HCT116 (cell line): ENCODE measurements around the gene SEBOX. TPM values are rescaled to one million over a fixed set of nuclear protein-coding genes. Genes with fewer than 3 reads are reported as not detected.

Experiments
- ATAC-seq: fragments of 200-7000 bp; cut with Tn5 transposase; 2 replicates; pipeline ENCODE4 v1.9.1; 2020; ENCODE audit warnings: mild to moderate bottlenecking, moderate library complexity
- BruUV-seq: library from RNA; stranded (reverse); fragments of 400-500 nt; replicated peaks from 2 replicates; lab custom pipeline; 2021; lab: Mats Ljungman, UMichigan
- CTCF ChIA-PET: fragments of 300-600 bp; sonication (Branson Sonifier 250); formaldehyde crosslinking; loops from one replicate; lab custom pipeline; 2021; ENCODE audit warnings: antibody characterized with exemption; lab: Charles Lee
- POLR2A ChIA-PET: fragments of 300-600, 350-600 bp; sonication (Branson Sonifier 250); formaldehyde crosslinking; loops from one replicate; lab custom pipeline; 2021; ENCODE audit warnings: antibody characterized with exemption; lab: Charles Lee
- RAD21 ChIA-PET, 2 experiments: fragments of 300-600 bp; sonication (Branson Sonifier 250); formaldehyde crosslinking; loops; one replicate each; lab custom pipeline; 2023; ENCODE audit warnings: low total read pairs in 2 of 2; ENCODE audit not compliant: uncharacterized antibody in 2 of 2, unreplicated experiment in 2 of 2, low non-redundant PET in 1 of 2; lab: Charles Lee
- DNase-seq: peaks from one replicate; pipeline ENCODE4 v3.0.0-alpha.2; 2010; ENCODE audit warnings: low read depth, low spot score
- H2AFZ ChIP-seq: fragments of 200-600 bp; shearing (Covaris generic), sonication (generic); 2 replicates; pipeline ENCODE4 v1.6.1; 2017; ENCODE audit warnings: low read depth, mixed run types, mixed read lengths, antibody characterized with exemption, low read length; ENCODE audit not compliant: poor library complexity, severe bottlenecking
- H3K27ac ChIP-seq: 2 replicates; pipeline ENCODE4 v1.5.1; 2012; ENCODE audit warnings: low read depth, low read length
- H3K27me3 ChIP-seq: fragments of 200-600 bp; sonication (generic); 2 replicates; pipeline ENCODE4 v1.6.1; 2016; ENCODE audit warnings: mixed run types, low read length, mixed read lengths; ENCODE audit not compliant: insufficient read depth
- H3K36me3 ChIP-seq, 2 experiments: fragments of 200-500 bp in 1 of 2; fragments of 200-600 bp in 1 of 2; sonication (Bioruptor generic) in 1 of 2; sonication (generic) in 1 of 2; 2 replicates each; pipeline versions ENCODE4 v1.5.1 to v1.6.1; 2014 to 2016; ENCODE audit warnings: low read length in 2 of 2, inconsistent platforms in 1 of 2, mixed read lengths in 1 of 2, mixed run types in 1 of 2; ENCODE audit not compliant: insufficient read depth in 2 of 2, control insufficient read depth in 1 of 2
- H3K4me1 ChIP-seq, 2 experiments: fragments of 200-600 bp in 1 of 2; sonication (generic) in 1 of 2; 2 replicates each; pipeline versions ENCODE4 v1.5.1 to v1.6.1; 2012 to 2017; ENCODE audit warnings: low read length in 2 of 2, inconsistent platforms in 1 of 2, mild to moderate bottlenecking in 1 of 2, mixed read lengths in 1 of 2, mixed run types in 1 of 2, moderate library complexity in 1 of 2; ENCODE audit not compliant: insufficient read depth in 2 of 2, control insufficient read depth in 1 of 2
- H3K4me2 ChIP-seq: fragments of 200-600 bp; sonication (generic); 2 replicates; pipeline ENCODE4 v1.6.1; 2017; ENCODE audit warnings: mixed run types, low read length, mixed read lengths
- H3K4me3 ChIP-seq, 2 experiments: fragments of 200-600 bp in 1 of 2; sonication (generic) in 1 of 2; replicated peaks in 1 of 2; 2 replicates each; pipeline ENCODE4 v1.5.1; 2011 to 2016; ENCODE audit warnings: low read length in 2 of 2, control low read depth in 1 of 2, low read depth in 1 of 2, mild to moderate bottlenecking in 1 of 2, mixed read lengths in 1 of 2, mixed run types in 1 of 2
- H3K79me2 ChIP-seq: fragments of 200-600 bp; sonication (generic); 2 replicates; pipeline ENCODE4 v1.6.1; 2017; ENCODE audit warnings: mild to moderate bottlenecking, mixed run types, low read length, moderate library complexity, mixed read lengths; ENCODE audit not compliant: insufficient read depth
- H3K9ac ChIP-seq: fragments of 200-600 bp; sonication (generic); 2 replicates; pipeline ENCODE4 v1.6.1; 2016; ENCODE audit warnings: low read length, mixed read lengths
- H3K9me2 ChIP-seq: fragments of 200-600 bp; sonication (generic), shearing (Covaris generic); 2 replicates; pipeline ENCODE4 v1.6.1; 2017; ENCODE audit warnings: mixed run types, mild to moderate bottlenecking, moderate library complexity; ENCODE audit not compliant: insufficient read depth
- H3K9me3 ChIP-seq, 2 experiments: fragments of 200-500 bp in 1 of 2; fragments of 200-600 bp in 1 of 2; sonication (Bioruptor generic) in 1 of 2; sonication (generic) in 1 of 2; 2 replicates each; pipeline ENCODE4 v1.6.1; 2014 to 2017; ENCODE audit warnings: low read length in 2 of 2, mixed read lengths in 2 of 2, inconsistent platforms in 1 of 2, low read depth in 1 of 2, mild to moderate bottlenecking in 1 of 2, mixed run types in 1 of 2, moderate library complexity in 1 of 2; ENCODE audit not compliant: control insufficient read depth in 1 of 2, insufficient read depth in 1 of 2
- H4K20me1 ChIP-seq: fragments of 200-600 bp; sonication (generic), shearing (Covaris generic); 2 replicates; pipeline ENCODE4 v1.6.1; 2017; ENCODE audit warnings: mixed run types, mild to moderate bottlenecking, moderate library complexity; ENCODE audit not compliant: insufficient read depth
- ATF3 ChIP-seq: IDR thresholded peaks from 2 replicates; pipeline ENCODE4 v1.6.1; 2012
- CEBPB ChIP-seq: IDR thresholded peaks from 2 replicates; pipeline ENCODE4 v1.6.1; 2012; ENCODE audit warnings: low read depth
- EGR1 ChIP-seq: IDR thresholded peaks from 2 replicates; pipeline ENCODE4 v1.6.1; 2012; ENCODE audit warnings: low read depth
- EZH2 ChIP-seq: fragments of 200-600 bp; sonication (generic); IDR thresholded peaks from 2 replicates; pipeline ENCODE4 v1.6.1; 2017; ENCODE audit warnings: antibody characterized with exemption, mixed run types
- EZH2phosphoT487 ChIP-seq: fragments of 200-600 bp; IDR thresholded peaks from 2 replicates; pipeline ENCODE4 v1.6.1; 2018; ENCODE audit warnings: antibody characterized with exemption, borderline replicate concordance
- FOSL1 ChIP-seq: IDR thresholded peaks from 2 replicates; pipeline ENCODE4 v1.6.1; 2012; ENCODE audit warnings: low read depth
- JUND ChIP-seq: IDR thresholded peaks from 2 replicates; pipeline ENCODE4 v1.6.1; 2012
- MAX ChIP-seq: IDR thresholded peaks from 2 replicates; pipeline ENCODE4 v1.6.1; 2012
- SRF ChIP-seq: IDR thresholded peaks from 2 replicates; pipeline ENCODE4 v1.6.1; 2012; ENCODE audit warnings: low read depth
- TCF7L2 ChIP-seq: IDR thresholded peaks from 2 replicates; pipeline ENCODE4 v1.7.0; 2011; ENCODE audit warnings: borderline replicate concordance, inconsistent platforms; ENCODE audit not compliant: insufficient read depth, insufficient read length; ENCODE audit errors: extremely low read depth
- ZBTB33 ChIP-seq: IDR thresholded peaks from 2 replicates; pipeline ENCODE4 v1.6.1; 2011; ENCODE audit warnings: mild to moderate bottlenecking, low read length, moderate library complexity; ENCODE audit not compliant: insufficient replicate concordance; ENCODE audit errors: extremely low read depth
- intact Hi-C: fragments of 100-400 bp; cut with micrococcal nuclease; formaldehyde crosslinking; loops from 2 replicates; pipeline ENCODE4 v1.10.0; 2022
- total RNA-seq: library from RNA; stranded (reverse); gene quantifications from one replicate; pipeline ENCODE4 v1.2.1, GENCODE V29; 2021; ENCODE audit not compliant: unreplicated experiment

The SEBOX gene
- total RNA-seq, 1 experiment from 2014 or later = not detected

GRCh38 chr17:28395426-28395825 is 30.4 kb upstream of the SEBOX start:
- DNase-seq (no peak), ATAC-seq (no peak)
- Histone ChIP-seq H3K9ac (no peak overlapping the region), H3K79me2 (no peaks in the 10 kb centered on the region), H3K9me2 (no peaks in the 10 kb centered on the region), H3K36me3 (0 out of 4 replicates have a peak, but pooled peaks cover 4 to 5% of the 10 kb centered on the region in 2 experiments), H2AFZ (no peak overlapping the region), H3K4me1 (no peaks in the 10 kb centered on the region), H3K4me2 (no peak overlapping the region), H3K27ac (no peak overlapping the region), H3K4me3 (no peak overlapping the region), H3K9me3 (no peaks in the 10 kb centered on the region), H4K20me1 (no peaks in the 10 kb centered on the region), H3K27me3 (no peaks in the 10 kb centered on the region)
- no TSS peak for BruUV-seq
- intact Hi-C loops = no loop called here
- RAD21 ChIA-PET = no interaction called here
- TF ChIP-seq SRF = no peak
- no peak for TF ChIP-seq EGR1
- no peak for TF ChIP-seq MAX
- TF ChIP-seq ATF3 = no peak
- TF ChIP-seq FOSL1 = no peak
- no peak for TF ChIP-seq EZH2
- TF ChIP-seq JUND = no peak
- no peak for TF ChIP-seq CEBPB
- no peak for TF ChIP-seq EZH2phosphoT487
- no peak for TF ChIP-seq TCF7L2
- no peak for TF ChIP-seq ZBTB33
- POLR2A ChIA-PET = no interaction called here
- CTCF ChIA-PET = no interaction called here
